RCC 7860 (cell line): ENCODE measurements around the gene PAX5.

Experiments used
- DNase-seq: peaks from one replicate; pipeline ENCODE4 v3.0.0-alpha.2; 2015; ENCODE audit warnings: low spot score
- FAIRE-seq: peaks from 2 replicates; lab custom pipeline; 2012; peaks lifted over from hg19 to GRCh38; lab: Jason Lieb, UNC

Gene PAX5

GRCh38 chr9:36988848-36989247 is 45.2 kb downstream of the PAX5 start:
- FAIRE-seq (no peak), DNase-seq (no peak)

DNA sequence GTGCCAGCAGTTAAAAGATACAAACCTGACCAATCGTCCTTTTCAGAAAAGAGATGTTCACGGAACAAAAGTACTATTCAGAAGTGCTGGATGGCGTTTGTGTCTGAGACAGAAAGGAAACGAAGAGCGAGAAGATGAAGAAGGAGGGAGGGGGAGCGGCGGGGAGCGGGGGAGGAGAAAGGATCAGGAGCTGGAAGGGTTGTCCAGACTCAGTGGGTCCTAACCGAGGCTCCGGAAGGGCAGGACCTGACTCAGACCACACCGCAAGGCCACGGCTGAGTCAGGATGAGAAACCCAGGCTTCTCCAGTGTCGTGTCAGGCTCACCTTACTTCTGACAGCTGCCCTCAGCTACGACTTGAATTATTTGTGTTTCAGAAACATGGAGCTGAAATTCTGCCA is 46.2 kb downstream of the PAX5 start:
- DNase-seq: peak; percentile 57

DNA sequence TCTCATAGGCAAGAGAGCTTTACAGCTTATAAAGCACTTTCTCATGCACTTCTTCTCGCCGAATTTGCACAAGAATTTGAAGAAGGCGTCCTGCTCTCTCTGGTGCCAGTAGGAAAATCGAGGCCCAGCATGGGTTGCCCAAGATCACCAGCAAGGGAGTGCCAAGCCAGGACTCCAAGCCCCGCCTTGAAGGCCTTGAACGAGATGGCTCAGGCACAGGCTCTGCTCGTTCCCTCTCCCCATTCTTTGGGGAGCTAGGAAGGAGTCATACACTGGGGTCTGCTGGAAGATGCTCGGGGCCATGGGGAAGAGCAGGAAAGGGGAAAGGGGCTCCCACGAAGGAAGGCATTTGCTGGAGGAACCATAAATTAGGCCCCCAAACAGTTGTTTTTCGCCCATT is 46.7 kb downstream of the PAX5 start:
- DNase-seq (no peak), FAIRE-seq (no peak)

More for the DNA sequence above, 46.2 kb downstream of the PAX5 start:
- FAIRE-seq: no peak

DNA sequence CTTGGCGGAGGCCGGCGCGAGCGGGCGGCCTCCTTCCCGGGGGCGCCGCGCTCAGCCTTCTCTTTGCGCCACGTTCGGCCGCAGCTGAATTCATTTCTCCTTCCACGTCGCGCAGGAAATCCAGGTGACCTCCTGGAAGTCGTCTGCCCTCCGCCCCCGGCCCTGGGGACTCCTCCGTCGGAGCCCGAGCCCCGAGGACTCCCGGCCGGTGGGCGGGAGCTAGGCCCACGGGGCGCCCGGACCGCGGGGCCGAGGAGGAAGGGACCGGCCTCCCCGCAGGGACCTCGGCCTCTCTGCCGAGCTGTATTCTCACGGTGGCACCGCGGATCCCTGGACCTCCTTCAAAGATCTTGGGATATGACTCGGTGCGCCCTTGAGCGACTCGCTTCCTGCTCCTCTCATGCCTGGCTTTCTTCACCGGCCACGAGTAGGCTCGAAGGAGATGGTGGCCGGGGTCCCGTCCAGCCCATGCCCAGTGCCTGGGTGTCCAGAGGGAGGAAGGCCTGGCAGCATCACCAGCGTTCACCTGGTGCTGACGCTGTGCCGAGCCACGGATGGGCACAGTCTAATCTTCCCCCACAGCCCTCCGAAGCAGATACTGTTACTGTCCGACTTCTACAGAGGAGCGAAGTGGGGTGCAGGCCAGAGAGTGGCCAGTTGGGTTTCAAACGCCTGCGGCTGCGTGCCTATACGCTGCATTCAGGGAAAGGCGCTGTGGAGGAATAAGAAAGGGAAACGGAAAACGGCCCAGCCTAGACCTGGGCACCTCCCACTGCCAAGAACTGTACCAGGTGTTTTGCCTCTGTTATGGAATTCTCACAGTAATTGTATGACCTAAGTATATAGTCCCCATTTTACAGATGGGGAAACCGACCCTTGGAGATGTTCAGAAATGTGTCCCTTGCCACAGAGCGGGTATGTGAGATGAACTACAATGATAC is 47.3 kb downstream of the PAX5 start:
- FAIRE-seq (no peak), DNase-seq (no peak)

DNA sequence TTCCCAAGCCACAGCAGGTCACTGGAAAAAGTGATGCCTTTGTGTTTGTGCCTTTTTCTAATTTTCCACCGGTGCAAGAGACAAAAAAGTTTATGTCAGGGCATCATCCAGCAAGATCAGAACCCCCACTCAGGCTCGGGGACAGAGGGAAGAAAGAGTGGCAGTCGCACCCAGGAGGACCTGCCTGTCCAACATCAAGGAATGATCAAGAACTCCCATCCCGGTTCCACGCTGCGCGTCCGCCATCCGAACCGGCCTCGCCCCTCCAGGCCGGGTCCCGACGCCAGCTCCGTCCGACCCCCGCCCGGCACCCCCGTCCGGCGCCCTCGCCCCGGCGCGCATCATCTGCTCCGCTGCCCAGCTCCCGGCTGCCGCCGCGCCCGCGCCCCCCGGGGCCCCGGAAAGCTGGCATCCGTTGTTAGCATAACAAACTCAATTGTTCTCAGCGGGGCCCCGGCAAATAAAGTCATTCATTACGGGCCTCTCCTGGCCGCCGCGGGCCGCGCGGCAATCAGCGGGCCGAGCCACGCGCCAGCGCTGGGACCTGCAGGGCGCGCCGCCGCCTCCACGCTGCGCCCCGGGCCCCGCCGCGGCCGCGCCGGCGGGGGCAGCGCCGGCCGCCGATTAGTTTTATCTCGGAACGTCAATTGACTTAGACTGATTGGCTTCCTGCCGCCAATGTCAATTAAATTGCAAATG is 48.1 kb downstream of the PAX5 start:
- no peak for FAIRE-seq
- DNase-seq: no peak

DNA sequence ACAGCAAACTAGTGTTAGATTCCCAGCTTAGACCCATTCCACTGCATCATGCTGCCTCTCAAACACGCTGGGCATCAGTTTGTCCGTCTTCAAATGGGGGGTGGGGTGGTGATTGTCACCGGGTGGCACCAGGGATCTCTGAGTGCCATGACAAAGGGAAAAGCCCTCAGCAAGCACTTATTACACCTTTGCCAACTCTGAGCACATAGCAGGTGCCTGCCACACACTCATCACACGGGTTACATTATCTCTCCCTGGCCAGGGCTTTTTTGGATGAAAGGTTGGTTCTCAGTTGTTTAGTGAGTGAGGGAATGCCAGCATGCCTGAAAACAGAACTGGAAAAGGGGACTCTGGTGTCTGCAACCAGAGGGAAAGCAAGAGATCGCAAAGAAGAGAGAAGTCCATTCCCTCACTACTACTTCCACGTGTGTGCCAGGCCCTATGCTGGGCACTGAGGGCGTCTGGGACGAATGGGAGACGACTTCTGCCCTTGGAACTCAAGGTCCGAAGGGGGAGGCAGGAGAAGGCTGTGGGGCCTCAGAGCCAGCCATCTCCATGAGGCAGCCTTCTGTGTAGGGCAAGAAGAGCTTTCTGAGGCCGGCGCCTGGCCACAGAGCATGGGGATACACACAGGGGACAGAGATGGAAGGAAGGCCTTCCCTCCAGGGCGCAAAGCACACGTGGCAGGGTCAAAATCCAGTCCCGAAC is 48.9 kb downstream of the PAX5 start:
- no peak for FAIRE-seq
- DNase-seq: no peak

- FAIRE-seq (no peak), DNase-seq (no peak)
Observed at GRCh38 chr9:36980148-36980974, 53.7 kb downstream of the PAX5 start.

DNA sequence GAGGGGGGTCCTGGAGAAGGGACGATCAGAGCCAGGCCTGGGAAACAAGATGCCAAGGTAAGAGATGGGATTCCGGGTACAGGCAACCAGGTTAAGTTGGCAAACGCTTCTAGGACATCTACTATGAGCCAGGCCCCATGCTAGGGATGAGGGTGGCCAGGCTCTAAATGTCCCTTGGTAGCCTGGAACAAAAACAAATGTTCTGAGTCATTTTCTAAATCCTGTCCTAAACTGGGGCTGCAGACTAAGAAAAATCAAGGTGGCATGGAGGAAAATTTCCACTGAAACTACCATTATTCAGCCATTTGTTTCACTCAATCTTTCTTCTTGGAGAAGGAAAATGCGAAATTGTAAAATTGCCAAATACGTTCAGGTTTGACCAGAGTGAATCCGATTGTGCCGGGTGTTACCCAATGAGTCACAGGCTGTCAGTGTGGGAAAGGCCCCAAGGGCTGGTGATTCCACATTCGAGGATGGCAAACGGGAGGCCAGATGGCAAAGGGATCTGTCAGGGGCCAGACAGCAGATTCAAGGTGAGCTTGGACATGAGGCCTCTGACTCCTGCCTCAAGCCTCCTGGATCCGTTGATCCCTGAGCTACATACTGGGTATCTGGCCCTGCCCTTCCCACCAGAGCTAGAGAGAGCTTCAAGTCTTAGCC is 57.6 kb downstream of the PAX5 start:
- DNase-seq (no peak), FAIRE-seq (no peak)

- FAIRE-seq (no peak), DNase-seq (no peak)
Observed at GRCh38 chr9:36974731-36975130, 59.3 kb downstream of the PAX5 start.

GRCh38 chr9:36971935-36972488 is 62.1 kb downstream of the PAX5 start:
- DNase-seq (no peak), FAIRE-seq (no peak)

GRCh38 chr9:36970007-36970888 is 63.8 kb downstream of the PAX5 start:
- FAIRE-seq (no peak), DNase-seq (no peak)

- DNase-seq (no peak), FAIRE-seq (no peak)
Observed at GRCh38 chr9:36969216-36969771, 64.8 kb downstream of the PAX5 start.

GRCh38 chr9:36968574-36969215 is 65.4 kb downstream of the PAX5 start:
- no peak for FAIRE-seq
- no peak for DNase-seq

GRCh38 chr9:36967997-36968396 is 66.1 kb downstream of the PAX5 start:
- DNase-seq (no peak), FAIRE-seq (no peak)

- no peak for FAIRE-seq
- no peak for DNase-seq
Observed at GRCh38 chr9:36966371-36967097, 67.5 kb downstream of the PAX5 start.

- FAIRE-seq (no peak), DNase-seq (no peak)
Observed at GRCh38 chr9:36964791-36965190, 69.3 kb downstream of the PAX5 start.

- DNase-seq: no peak
- FAIRE-seq: no peak
Observed at GRCh38 chr9:36963346-36963745, 70.7 kb downstream of the PAX5 start.
